ENCODE measurements around the gene IQCN.

IQCN gene

DNA sequence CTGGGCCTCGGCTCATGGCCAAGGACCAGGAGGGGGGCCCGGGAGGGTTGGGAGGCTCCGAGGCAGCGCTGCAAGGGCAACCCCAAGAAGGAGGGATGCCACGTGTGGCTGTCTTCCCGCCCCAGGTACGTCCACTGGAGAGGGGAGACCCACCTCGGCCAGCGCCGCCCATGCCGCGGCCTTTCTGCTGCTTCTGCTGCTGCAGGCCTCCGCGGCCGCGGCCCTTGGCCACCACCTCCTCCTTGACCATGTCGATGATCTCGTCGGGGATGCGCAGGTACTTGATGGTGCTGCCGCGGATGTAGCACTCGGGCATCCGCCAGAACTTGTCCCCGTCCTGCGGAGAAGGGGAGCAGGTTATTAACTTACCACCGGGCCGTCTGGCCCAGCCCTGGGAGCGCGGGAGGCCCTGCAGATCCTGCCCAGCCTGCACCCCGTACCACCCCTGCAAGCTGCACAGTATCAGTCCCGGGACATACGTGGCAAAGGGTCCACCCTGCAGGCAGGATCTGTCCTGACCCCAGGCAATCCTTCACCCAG, 35.3 kb upstream of the IQCN start:
- DNase-seq (ENCODE audit: low read depth in 2 of 2): no peak
- TF ChIP-seq, protein P1, sequence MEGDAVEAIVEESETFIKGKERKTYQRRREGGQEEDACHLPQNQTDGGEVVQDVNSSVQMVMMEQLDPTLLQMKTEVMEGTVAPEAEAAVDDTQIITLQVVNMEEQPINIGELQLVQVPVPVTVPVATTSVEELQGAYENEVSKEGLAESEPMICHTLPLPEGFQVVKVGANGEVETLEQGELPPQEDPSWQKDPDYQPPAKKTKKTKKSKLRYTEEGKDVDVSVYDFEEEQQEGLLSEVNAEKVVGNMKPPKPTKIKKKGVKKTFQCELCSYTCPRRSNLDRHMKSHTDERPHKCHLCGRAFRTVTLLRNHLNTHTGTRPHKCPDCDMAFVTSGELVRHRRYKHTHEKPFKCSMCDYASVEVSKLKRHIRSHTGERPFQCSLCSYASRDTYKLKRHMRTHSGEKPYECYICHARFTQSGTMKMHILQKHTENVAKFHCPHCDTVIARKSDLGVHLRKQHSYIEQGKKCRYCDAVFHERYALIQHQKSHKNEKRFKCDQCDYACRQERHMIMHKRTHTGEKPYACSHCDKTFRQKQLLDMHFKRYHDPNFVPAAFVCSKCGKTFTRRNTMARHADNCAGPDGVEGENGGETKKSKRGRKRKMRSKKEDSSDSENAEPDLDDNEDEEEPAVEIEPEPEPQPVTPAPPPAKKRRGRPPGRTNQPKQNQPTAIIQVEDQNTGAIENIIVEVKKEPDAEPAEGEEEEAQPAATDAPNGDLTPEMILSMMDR (IDR thresholded peaks at IDR 0.05; ENCODE audit: low read depth, low read length): no peak
- no peak overlapping the region for H3K4me3 ChIP-seq (replicated peaks in 1 of 2; ENCODE audit: low read depth in 2 of 2, low read length in 2 of 2)

DNA sequence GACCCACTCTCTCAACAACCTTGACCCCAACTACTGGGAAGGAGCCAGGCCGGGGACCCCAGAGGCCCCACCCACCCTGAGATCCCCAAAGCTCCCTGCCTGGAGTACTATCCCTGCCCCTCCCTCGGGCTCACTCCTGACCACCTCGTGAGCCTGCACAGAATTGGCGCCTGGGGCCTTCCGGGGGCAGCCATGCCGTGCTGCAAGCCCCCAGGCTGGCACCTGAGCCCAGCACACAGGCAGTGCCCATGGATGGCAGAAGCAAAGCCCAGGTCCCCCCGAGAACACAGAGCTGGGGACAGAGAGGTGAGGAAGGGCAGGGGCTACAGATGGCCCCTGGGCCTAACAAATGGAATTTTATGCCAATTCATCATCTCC, 34.7 kb upstream of the IQCN start:
- no peak for DNase-seq (ENCODE audit: low read depth in 2 of 2)
- TF ChIP-seq, protein P1 (IDR thresholded peaks at IDR 0.05; ENCODE audit: low read depth, low read length): no peak
- H3K4me3 ChIP-seq (replicated peaks in 1 of 2; ENCODE audit: low read depth in 2 of 2, low read length in 2 of 2): no peak overlapping the region

DNA sequence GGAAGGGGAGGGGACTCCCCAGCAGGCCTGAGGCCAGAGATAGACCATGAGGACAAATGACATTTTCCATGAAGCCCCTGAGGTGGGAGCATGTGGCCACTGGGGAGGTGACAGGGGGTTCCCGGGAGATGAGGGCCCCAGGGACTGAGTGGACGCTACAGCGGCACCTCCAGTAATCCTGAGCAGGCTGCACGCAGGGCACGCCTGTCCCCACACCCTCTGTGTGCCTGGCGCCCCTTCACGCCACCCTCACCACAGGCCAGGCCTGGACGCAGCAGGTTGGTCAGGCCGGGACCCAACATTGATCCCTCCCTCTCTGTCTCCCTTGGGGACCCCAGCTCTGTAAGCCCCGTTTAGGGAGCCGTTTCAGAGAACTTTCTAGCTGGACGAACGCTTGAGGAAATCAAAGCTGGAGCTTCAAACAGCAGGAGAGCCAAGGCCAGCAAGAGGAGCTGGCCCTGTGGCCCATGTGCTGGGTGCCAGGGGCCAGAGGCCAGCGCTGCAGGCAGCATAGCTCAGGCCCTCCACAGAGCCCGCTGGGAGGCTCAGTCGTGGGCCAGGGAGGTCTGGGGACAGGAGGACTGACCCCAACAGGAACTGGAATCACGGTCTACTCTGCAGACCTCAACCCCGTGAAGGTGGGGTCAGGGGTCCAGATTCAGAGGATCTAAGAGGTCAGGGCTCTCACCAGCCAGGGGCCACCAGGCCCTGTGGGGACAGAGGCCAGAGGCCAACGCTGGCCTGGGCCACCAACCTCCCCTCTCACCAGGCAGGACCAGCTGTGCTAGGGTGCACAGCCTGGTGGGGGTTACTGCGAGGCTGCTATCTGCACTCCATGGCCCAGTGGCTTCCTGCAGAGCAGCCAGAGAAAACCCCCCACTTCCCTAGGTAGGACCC, 34.0 kb upstream of the IQCN start:
- TF ChIP-seq, protein P1 (IDR thresholded peaks at IDR 0.05; ENCODE audit: low read depth, low read length): no peak
- H3K4me3 ChIP-seq (replicated peaks in 1 of 2; ENCODE audit: low read depth in 2 of 2, low read length in 2 of 2): no peak overlapping the region
- DNase-seq (ENCODE audit: low read depth in 2 of 2): no peak

DNA sequence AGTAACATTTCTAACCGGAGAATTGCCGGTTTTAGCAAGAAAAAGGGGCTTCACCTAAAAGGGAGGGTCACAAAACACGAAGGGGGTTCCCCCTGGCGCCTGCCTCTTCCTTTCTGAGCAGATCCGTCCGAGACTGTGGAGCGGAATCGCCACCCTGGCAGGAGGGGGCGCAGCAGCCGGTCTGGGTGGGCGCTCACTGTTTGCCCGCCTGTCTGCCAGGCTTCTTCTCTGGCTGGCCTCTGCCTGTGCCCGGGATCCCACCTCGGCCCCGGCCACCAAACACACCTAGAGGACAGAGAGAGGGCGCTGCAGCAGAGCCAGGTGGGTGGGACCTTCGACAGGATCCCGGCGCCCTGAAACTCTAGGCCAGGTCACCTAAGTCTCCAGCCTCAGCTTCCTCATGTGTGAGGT, 33.0 kb upstream of the IQCN start:
- TF ChIP-seq, protein P1 (IDR thresholded peaks at IDR 0.05; ENCODE audit: low read depth, low read length): no peak
- no peak overlapping the region for H3K4me3 ChIP-seq (replicated peaks in 1 of 2; ENCODE audit: low read depth in 2 of 2, low read length in 2 of 2)
- DNase-seq (ENCODE audit: low read depth in 2 of 2): no peak

DNA sequence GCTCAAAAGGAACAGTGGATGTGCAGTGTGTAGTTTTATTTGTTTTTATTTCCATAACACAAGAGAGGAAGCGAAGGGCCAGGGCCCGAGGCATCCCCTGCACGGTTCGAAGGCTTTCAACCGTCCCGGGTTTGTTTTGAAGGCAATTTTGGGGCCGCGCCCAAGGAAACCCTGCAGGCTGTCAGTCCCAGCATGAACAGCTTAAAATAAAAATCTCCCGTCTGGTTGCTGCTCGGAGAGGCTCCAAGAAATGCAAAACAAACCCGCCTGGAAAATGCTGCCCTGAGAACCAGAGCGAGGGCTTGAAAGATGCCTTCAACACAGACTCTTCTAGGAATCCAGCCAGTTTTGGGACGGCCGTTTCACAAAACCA, 32.6 kb upstream of the IQCN start:
- TF ChIP-seq, protein P1 (IDR thresholded peaks at IDR 0.05; ENCODE audit: low read depth, low read length): no peak
- no peak for DNase-seq (ENCODE audit: low read depth in 2 of 2)
- no peak overlapping the region for H3K4me3 ChIP-seq (replicated peaks in 1 of 2; ENCODE audit: low read depth in 2 of 2, low read length in 2 of 2)

- no peak overlapping the region for H3K4me3 ChIP-seq (replicated peaks in 1 of 2; ENCODE audit: low read depth in 2 of 2, low read length in 2 of 2)
- TF ChIP-seq, protein P1 (IDR thresholded peaks at IDR 0.05; ENCODE audit: low read depth, low read length): no peak
- DNase-seq (ENCODE audit: low read depth in 2 of 2): no peak
Observed at GRCh38 chr19:18306209-18306887, 32.1 kb upstream of the IQCN start.
